ENCODE data around the gene CST5.
"Not testable (repeated sequence)": the region's sequence is repeated elsewhere in the genome, so short reads cannot be mapped to it uniquely, and the experiment has no call there.

Gene CST5

GRCh38 chr20:23889775-23890187 lies 10.2 kb upstream of the CST5 start:
- TF ChIP-seq PAX5 (IDR thresholded peaks at IDR 0.05; ENCODE audit: insufficient read depth, low read length, severe bottlenecking), result no peak
- TF ChIP-seq POU2F2 (IDR thresholded peaks at IDR 0.05; ENCODE audit: low read depth, low read length), result no peak
- TF ChIP-seq TAF1 (IDR thresholded peaks at IDR 0.05; ENCODE audit: low read depth, low read length), result no peak
- no peak for TF ChIP-seq POLR2A (IDR thresholded peaks at IDR 0.05; ENCODE audit: low read depth, low read length)
- TF ChIP-seq POLR2AphosphoS5 (IDR thresholded peaks at IDR 0.05; ENCODE audit: low read depth, low read length), result no peak
- TF ChIP-seq SPI1 (IDR thresholded peaks at IDR 0.05; ENCODE audit: low read depth, low read length), result no peak
- peak; percentile 61 for FAIRE-seq

GRCh38 chr20:23887856-23888255 lies 8.3 kb upstream of the CST5 start:
- DNase-seq (ENCODE audit: insufficient read length, low spot score), result no peak
- no peak for TF ChIP-seq POLR2AphosphoS5 (IDR thresholded peaks at IDR 0.05; ENCODE audit: low read depth, low read length)
- TF ChIP-seq POLR2A (IDR thresholded peaks at IDR 0.05; ENCODE audit: low read depth, low read length), result no peak
- TF ChIP-seq SPI1 (IDR thresholded peaks at IDR 0.05; ENCODE audit: low read depth, low read length), result no peak
- TF ChIP-seq TAF1 (IDR thresholded peaks at IDR 0.05; ENCODE audit: low read depth, low read length), result no peak
- no peak for TF ChIP-seq PAX5 (IDR thresholded peaks at IDR 0.05; ENCODE audit: insufficient read depth, low read length, severe bottlenecking)
- no peak for TF ChIP-seq POU2F2 (IDR thresholded peaks at IDR 0.05; ENCODE audit: low read depth, low read length)
- no peak for FAIRE-seq

More at GRCh38 chr20:23889775-23890187, 10.2 kb upstream of the CST5 start:
- peak; percentile 17 for DNase-seq (ENCODE audit: insufficient read length, low spot score)

- no peak for TF ChIP-seq POU2F2 (IDR thresholded peaks at IDR 0.05; ENCODE audit: low read depth, low read length)
- TF ChIP-seq POLR2A (IDR thresholded peaks at IDR 0.05; ENCODE audit: low read depth, low read length), result no peak
- no peak for TF ChIP-seq TAF1 (IDR thresholded peaks at IDR 0.05; ENCODE audit: low read depth, low read length)
- TF ChIP-seq POLR2AphosphoS5 (IDR thresholded peaks at IDR 0.05; ENCODE audit: low read depth, low read length), result no peak
- TF ChIP-seq PAX5 (IDR thresholded peaks at IDR 0.05; ENCODE audit: insufficient read depth, low read length, severe bottlenecking), result no peak
- TF ChIP-seq SPI1 (IDR thresholded peaks at IDR 0.05; ENCODE audit: low read depth, low read length), result no peak
- FAIRE-seq (no peak), DNase-seq (ENCODE audit: insufficient read length, low spot score) (no peak)
Observed at GRCh38 chr20:23884771-23885162, 5.2 kb upstream of the CST5 start.

DNA sequence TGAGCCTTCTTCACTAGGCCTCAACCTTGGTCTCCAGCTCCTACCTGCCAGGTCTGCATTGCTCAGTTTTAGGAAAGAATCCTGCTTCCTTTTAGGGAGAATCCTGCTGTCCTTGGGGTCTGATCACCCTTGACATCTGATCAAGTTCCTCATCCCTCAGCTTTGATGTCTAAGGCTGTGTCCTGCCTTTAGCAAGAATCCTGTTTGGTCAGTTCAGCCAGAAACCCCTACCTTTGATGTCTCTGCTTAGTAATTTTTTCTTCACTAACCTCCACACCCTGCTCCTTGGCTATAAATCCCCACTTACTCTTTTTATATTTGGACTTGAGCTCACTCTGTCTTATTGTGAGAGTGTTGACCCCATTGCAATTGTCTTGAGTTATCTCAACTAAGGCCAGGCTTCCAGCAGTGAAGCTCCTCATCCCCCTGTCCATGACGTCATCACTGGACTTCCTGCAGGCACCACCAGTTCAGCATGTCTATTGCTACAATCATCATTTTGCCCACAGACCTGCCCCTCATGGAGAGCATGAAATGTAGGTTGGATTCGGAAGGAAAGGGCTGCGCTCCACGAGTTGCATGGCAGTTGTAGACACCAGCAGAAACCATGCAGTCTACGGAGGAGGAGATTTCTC lies 4.7 kb upstream of the CST5 start:
- no peak for FAIRE-seq
- no peak for TF ChIP-seq POU2F2 (IDR thresholded peaks at IDR 0.05; ENCODE audit: low read depth, low read length)
- no peak for TF ChIP-seq POLR2AphosphoS5 (IDR thresholded peaks at IDR 0.05; ENCODE audit: low read depth, low read length)
- no peak for TF ChIP-seq POLR2A (IDR thresholded peaks at IDR 0.05; ENCODE audit: low read depth, low read length)
- TF ChIP-seq SPI1 (IDR thresholded peaks at IDR 0.05; ENCODE audit: low read depth, low read length), result no peak
- no peak for TF ChIP-seq PAX5 (IDR thresholded peaks at IDR 0.05; ENCODE audit: insufficient read depth, low read length, severe bottlenecking)
- TF ChIP-seq TAF1 (IDR thresholded peaks at IDR 0.05; ENCODE audit: low read depth, low read length), result no peak
- no peak for DNase-seq (ENCODE audit: insufficient read length, low spot score)

GRCh38 chr20:23881371-23881770 lies 1.8 kb upstream of the CST5 start:
- DNase-seq (ENCODE audit: insufficient read length, low spot score), result no peak
- no peak for FAIRE-seq
- no peak for TF ChIP-seq POLR2A (IDR thresholded peaks at IDR 0.05; ENCODE audit: low read depth, low read length)

DNA sequence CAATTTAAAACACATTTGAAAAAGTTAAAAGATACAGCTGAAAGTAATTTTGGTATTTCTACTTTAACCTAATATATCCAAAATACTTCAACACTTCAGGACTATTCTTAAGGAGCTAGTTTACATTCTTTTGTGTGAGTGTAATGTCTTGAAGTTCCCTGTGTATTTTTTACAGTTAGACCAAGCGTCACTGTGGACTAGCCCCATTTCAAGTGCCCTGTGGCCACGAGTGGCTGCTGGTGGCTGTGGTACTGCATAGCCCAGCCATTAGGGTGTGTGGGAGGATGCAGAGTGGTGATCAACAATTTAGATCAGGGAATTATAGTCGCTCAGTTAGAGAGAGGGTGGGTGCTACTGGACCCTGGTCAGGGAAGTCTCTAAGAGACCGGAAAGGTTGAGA lies 869 bp upstream of the CST5 start:
- FAIRE-seq, result no peak
- TF ChIP-seq POU2F2 (IDR thresholded peaks at IDR 0.05; ENCODE audit: low read depth, low read length) (no peak), TAF1 (IDR thresholded peaks at IDR 0.05; ENCODE audit: low read depth, low read length) (no peak), SPI1 (IDR thresholded peaks at IDR 0.05; ENCODE audit: low read depth, low read length) (no peak), POLR2A (IDR thresholded peaks at IDR 0.05; ENCODE audit: low read depth, low read length) (no peak), PAX5 (IDR thresholded peaks at IDR 0.05; ENCODE audit: insufficient read depth, low read length, severe bottlenecking) (no peak), POLR2AphosphoS5 (IDR thresholded peaks at IDR 0.05; ENCODE audit: low read depth, low read length) (no peak)
- no peak for DNase-seq (ENCODE audit: insufficient read length, low spot score)

DNA sequence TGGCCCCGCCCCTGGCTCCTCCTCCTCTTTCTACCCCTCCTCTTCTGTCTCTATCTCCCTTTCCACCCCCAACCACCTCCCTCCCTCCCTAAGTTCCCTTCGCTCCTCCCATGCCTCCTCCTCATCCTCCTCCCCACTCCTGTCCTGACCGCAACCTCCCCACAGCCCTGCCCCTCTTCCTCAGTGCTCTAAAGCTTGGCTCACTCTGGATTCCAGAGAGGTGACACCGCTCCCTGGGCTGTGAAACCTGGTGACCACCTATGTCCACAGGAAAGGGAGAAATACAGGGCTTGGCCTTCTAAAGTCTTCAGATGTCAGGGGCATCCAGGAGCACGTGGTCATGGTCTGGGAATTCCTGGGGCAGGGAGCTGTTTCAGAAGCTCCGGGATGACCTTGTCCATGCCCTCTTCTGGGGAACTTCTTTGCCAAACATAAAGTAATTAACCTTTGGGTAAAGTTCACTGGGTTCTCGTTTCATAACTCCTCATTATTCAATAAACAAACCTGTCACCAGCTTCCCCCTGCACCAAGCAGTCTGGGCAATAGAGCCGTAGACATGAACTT lies 345 bp upstream of the CST5 start:
- TF ChIP-seq POU2F2 (IDR thresholded peaks at IDR 0.05; ENCODE audit: low read depth, low read length), result no peak
- no peak for TF ChIP-seq SPI1 (IDR thresholded peaks at IDR 0.05; ENCODE audit: low read depth, low read length)
- no peak for TF ChIP-seq PAX5 (IDR thresholded peaks at IDR 0.05; ENCODE audit: insufficient read depth, low read length, severe bottlenecking)
- TF ChIP-seq POLR2AphosphoS5 (IDR thresholded peaks at IDR 0.05; ENCODE audit: low read depth, low read length), result no peak
- TF ChIP-seq TAF1 (IDR thresholded peaks at IDR 0.05; ENCODE audit: low read depth, low read length), result no peak
- no peak for TF ChIP-seq POLR2A (IDR thresholded peaks at IDR 0.05; ENCODE audit: low read depth, low read length)
- FAIRE-seq (no peak), DNase-seq (ENCODE audit: insufficient read length, low spot score) (no peak)

- TF ChIP-seq POU2F2 (IDR thresholded peaks at IDR 0.05; ENCODE audit: low read depth, low read length) (no peak), SPI1 (IDR thresholded peaks at IDR 0.05; ENCODE audit: low read depth, low read length) (no peak), POLR2A (IDR thresholded peaks at IDR 0.05; ENCODE audit: low read depth, low read length) (no peak), POLR2AphosphoS5 (IDR thresholded peaks at IDR 0.05; ENCODE audit: low read depth, low read length) (no peak), PAX5 (IDR thresholded peaks at IDR 0.05; ENCODE audit: insufficient read depth, low read length, severe bottlenecking) (no peak), TAF1 (IDR thresholded peaks at IDR 0.05; ENCODE audit: low read depth, low read length) (no peak)
- FAIRE-seq (no peak), DNase-seq (ENCODE audit: insufficient read length, low spot score) (no peak)
Observed at GRCh38 chr20:23878787-23879186, 761 bp downstream of the CST5 start.

- not testable (repeated sequence) for FAIRE-seq; DNase-seq (ENCODE audit: insufficient read length, low spot score)
Observed at GRCh38 chr20:23878016-23878542, 1.5 kb downstream of the CST5 start.

GRCh38 chr20:23877524-23877923 lies 2.0 kb downstream of the CST5 start:
- no peak for FAIRE-seq
- TF ChIP-seq POU2F2 (IDR thresholded peaks at IDR 0.05; ENCODE audit: low read depth, low read length) (no peak), TAF1 (IDR thresholded peaks at IDR 0.05; ENCODE audit: low read depth, low read length) (no peak), PAX5 (IDR thresholded peaks at IDR 0.05; ENCODE audit: insufficient read depth, low read length, severe bottlenecking) (no peak), SPI1 (IDR thresholded peaks at IDR 0.05; ENCODE audit: low read depth, low read length) (no peak), POLR2A (IDR thresholded peaks at IDR 0.05; ENCODE audit: low read depth, low read length) (no peak), POLR2AphosphoS5 (IDR thresholded peaks at IDR 0.05; ENCODE audit: low read depth, low read length) (no peak)
- DNase-seq (ENCODE audit: insufficient read length, low spot score), result no peak

Measured in GM12891 (cell line).